Fibroblast of lung (primary cell): Measurements from ENCODE around the gene FUT8.

Experiments
- CTCF ChIP-seq, 2 donors: IDR thresholded peaks in 1 of 2; conservative IDR thresholded peaks in 1 of 2; 1 replicate in 1 of 2; 2 replicates in 1 of 2; pipeline ENCODE4 v1.5.1; 2011 to 2012; ENCODE audit warnings: low read length in 2 of 2, control low read depth in 1 of 2, inconsistent platforms in 1 of 2, low read depth in 1 of 2, mild to moderate bottlenecking in 1 of 2
- EZH2 ChIP-seq: IDR thresholded peaks from 2 replicates; pipeline ENCODE4 v1.5.1; 2012; ENCODE audit warnings: low read length, control low read depth, mild to moderate bottlenecking; ENCODE audit errors: missing control alignments

- TF ChIP-seq CTCF (conservative IDR thresholded peaks at IDR 0.05 in 1 of 2, IDR thresholded peaks at IDR 0.05 in 1 of 2; ENCODE audit: low read depth in 1 of 2, low read length in 2 of 2) (no peak), EZH2 (no peak)
Observed at GRCh38 chr14:65792208-65792905, 379.8 kb downstream of the FUT8 start.
